Right ventricle myocardium superior (tissue), 1 donor: ENCODE measurements around the gene APOBEC3G. TPM values are rescaled to one million over a fixed set of nuclear protein-coding genes. Genes with fewer than 3 reads are reported as not detected.

Experiments
- ATAC-seq: fragments of 200-7000 bp; cut with Tn5 transposase; one replicate; pipeline ENCODE4 v1.9.1; 2020; ENCODE audit warnings: mild to moderate bottlenecking; ENCODE audit not compliant: poor library complexity
- DNase-seq: peaks from one replicate; pipeline ENCODE4 v3.0.0-alpha.2; 2020
- intact Hi-C: fragments of 100-400 bp; cut with DNase I; formaldehyde crosslinking; loops from one replicate; pipeline ENCODE4 v1.11.2; 2022
- total RNA-seq: library from RNA; stranded (reverse); fragmentation: NEBNext Ultra II Directional; extraction: Animal tissue kit (Norgen Biotek cat#: 25700); gene quantifications from one replicate; pipeline ENCODE4 v1.2.1, GENCODE V29; 2021
- donor health status: DM: no; HTN: yes; CAD: no; lungs with severe emphysema.

The APOBEC3G gene
- total RNA-seq, 1 donor from 2014 or later: 2.7 TPM

DNA sequence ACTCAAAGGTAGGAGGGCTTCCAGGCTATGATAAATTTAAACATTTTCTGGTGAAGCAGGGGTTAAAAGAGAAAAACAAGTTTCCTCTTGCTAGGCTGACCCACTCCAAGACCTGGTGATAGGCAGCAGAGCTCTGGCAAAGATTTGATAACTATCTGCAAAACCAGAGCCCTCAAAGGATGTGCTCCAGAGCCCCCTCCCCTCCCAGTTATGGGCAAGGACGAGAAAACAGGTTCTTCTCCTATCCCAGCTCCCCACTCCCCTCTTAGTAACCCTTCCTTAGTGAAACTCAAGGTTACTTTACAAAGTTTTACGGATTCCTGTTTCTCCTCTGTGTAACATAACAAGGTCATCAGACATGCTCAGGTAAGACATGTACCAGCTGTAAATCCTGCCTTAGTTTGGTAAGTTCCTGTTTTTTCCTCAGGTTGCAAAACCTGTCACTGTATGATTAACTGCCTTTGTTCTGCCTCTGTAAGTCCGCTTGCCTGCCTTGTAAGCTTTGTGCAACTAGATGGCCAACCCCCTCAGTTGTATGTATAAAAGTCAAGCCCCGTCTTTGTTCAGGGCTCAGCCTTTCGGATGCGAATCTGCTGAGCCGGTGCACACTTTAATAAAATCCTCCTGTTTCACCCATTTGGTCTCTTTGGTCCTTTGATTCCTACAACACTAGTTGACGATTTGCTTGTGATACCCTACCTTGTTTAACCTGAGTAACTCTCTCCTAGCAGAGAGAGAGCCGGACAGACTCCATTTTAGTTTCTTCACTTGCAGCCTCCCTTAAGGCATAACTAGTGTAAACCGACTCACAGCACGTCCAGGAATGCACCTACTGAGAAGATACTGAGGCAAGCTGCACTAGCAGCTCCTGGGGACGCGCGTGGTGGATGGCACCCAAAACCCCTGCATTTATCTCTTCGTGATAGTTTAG is 33.8 kb downstream of the APOBEC3G start:
- no peak for DNase-seq
- ATAC-seq: no peak
- intact Hi-C loops: no loop called here

DNA sequence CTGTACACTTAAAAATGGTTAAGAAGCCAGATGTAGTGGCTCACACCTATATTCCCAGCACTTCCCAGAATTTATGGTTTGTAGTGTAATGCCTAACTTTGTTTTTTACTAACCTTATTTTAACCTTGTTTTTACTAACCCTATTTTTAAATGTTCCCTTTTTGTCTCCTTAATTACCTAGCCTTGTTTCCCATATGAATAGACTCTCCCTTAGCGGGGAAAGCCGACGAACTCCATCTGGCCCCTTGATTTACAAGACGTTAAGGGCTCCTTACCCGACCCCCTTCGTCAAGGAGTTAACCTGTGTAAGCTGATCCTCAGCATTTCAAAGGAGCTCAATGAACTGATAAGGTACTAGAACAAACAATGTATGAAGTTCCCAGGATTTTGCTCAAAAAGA is 37.0 kb downstream of the APOBEC3G start:
- DNase-seq: no peak
- intact Hi-C loops: no loop called here
- ATAC-seq: no peak

DNA sequence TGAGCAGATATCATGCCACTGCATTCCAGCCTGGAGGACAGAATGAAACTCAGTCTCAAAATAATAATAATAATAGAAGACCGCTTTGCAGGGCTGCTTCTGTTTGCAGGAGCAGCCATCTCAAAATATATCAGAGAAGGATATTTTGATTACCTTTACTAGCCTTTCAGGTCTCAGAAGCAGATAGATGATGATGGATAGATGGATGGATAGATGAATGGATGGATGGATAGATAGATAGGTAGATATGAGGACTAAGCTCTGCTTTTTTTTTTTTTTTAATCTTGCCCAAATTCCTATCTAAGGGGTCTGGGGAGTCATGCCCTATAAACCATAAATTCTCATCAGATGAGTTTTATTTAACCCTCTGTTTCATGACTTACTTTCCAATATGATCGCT is 38.5 kb downstream of the APOBEC3G start:
- intact Hi-C loops: no loop called here
- ATAC-seq: no peak
- no peak for DNase-seq

DNA sequence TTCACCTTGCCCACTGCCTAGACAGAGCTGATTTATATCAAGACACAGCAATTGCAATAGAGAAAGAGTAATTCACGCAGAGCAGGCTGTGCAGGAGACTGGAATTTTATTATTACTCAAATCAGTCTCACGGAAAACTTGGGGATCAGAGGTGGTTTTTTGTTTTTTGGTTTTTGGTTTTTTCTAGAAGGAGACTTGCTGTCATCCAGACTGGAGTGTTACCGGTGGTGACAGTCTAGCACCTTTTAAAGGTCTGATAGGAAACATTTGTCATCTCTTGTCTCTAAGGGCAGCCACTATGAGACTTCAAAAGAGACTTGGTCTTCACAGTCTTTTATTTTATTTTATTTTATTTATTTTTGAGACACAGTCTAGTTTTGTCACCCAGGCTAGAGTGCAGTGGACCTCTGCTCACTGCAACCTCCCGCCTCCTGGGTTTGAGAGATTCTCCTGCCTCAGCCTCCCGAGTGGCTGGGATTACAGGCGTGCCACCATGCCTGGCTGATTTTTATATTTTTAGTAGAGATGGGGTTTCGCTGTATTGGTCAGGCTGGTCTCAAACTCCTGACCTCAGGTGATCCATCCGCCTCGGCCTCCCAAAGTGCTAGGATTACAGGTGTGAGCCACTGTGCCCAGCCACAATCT is 39.0 kb downstream of the APOBEC3G start:
- intact Hi-C loops: no loop called here
- ATAC-seq (no peak), DNase-seq (no peak)

DNA sequence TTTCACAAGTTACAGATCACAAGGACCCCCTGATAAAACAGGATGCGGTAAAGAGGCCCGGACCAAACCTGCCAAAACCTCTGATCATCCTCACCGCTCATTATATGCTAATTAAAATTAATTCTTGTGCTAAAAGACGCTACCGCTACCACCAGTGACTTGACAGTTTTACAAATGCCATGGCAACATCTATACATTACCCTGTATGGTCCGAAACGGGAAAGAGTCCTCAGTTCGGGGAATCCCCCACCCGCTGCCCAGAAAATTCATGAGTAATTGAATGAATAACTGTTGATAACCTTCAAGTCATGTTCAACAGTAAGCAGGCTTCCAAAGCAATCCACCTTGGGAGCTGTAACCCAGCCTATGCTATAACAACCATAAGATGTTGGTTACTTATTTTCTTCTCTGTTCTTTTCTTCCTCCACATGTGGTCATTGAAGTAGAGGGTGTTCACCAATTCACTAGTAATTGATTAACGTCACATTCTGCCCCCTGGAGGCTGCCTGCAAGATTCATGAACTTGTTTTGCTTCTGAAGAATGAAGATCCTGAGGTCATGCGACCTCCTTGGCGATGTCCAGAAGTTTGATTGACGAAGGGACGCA is 40.6 kb downstream of the APOBEC3G start:
- intact Hi-C loops: no loop called here
- ATAC-seq (no peak), DNase-seq (no peak)

DNA sequence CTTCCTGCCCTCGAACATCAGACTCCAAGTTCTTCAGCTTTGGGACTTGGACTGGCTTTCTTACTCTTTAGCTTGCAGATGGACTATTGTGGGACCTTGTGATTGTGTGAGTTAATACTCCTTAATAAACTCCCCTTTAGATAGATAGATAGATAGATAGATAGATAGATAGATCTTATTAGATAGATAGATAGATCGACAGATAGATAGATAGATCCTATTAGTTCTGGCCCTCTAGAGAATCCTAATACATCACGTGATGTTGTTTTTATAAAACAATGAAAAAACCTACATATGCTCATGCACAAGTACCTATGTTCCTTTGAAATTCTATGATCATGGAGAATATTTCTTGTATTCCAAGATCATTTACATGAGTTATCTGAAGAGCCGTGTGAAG is 43.9 kb downstream of the APOBEC3G start:
- intact Hi-C loops: loop anchor here (5.0 to 10.0 kb wide), 4 partner anchors 114 to 356 kb away; no protein-coding TSS in a partner anchor
- DNase-seq (no peak), ATAC-seq (no peak)

DNA sequence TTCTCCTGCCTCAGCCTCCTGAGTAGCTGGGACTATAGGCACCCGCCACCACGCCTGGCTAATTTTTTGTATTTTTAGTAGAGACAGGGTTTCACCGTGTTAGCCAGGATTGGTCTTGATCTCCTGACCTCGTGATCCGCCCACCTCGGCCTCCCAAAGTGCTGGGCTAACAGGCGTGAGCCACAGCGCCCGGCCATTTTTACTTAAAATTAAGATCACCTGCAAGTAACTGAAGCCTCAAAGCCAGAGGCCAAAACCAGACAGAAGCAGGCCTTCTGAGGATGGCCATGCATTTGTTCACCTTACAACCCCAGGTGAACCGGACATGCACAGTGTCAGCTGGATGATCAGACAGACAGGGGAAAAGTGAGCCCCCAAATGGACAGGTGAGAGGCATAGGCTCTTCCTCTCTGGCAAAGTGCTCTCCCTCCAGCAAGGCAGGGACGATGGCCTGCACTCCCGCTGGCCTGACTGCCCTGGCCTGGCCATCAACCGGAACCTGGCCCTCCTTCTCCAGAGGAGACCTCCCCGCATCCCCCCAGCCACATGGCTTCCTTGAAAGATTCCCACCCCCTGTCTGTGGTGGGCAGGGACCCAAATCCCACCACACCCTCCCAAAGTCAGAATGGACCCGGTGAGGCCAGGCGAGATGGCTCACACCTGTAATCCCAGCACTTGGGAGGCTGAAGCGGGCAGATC is 45.8 kb downstream of the APOBEC3G start:
- intact Hi-C loops: loop anchor here (5.0 to 10.0 kb wide), 4 partner anchors 116 to 358 kb away; no protein-coding TSS in a partner anchor
- ATAC-seq (no peak), DNase-seq (no peak)

DNA sequence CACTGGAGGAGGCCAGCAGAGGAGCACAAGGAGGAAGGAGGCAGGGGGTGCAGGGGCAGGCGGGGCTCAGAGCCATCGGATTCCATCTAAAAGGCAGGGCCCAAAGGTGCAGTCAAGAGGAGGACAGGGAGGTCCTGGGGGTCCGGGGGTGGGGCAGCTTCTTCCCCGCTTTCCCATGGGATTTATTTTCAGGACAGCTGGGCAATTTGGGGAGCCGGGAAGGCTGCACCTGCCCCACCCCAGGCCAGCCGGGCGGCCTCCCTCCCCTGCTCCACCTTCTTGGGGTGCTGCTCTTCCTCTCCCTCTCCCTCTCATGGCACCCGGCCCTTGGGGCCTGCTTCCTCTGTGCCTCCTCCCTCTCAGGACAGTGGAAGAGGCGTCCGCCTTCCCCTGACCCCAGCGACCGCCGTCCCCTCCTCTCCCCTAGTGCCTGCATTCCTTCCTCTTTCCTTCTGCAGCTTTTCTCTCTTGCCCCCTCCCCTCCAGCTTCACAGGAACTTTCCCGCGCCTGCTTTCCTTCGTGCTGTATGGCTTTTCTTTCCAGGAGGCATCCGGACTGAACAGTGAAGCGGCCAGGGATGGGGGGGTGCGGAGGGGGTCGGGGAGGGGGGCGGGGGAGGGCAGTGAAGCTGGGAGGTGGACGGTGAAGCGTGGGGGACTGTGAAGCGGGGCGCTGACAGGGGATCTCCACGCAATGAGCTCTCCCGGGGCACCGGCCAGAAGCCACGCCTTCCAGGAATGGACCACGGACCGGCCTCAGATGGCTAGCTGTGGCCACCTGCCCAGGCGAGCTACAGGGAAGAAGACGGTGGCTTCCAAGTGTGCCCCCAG is 46.9 kb downstream of the APOBEC3G start:
- intact Hi-C loops: loop anchor here (5.0 to 10.0 kb wide), 4 partner anchors 117 to 359 kb away; no protein-coding TSS in a partner anchor
- DNase-seq (no peak), ATAC-seq (no peak)

DNA sequence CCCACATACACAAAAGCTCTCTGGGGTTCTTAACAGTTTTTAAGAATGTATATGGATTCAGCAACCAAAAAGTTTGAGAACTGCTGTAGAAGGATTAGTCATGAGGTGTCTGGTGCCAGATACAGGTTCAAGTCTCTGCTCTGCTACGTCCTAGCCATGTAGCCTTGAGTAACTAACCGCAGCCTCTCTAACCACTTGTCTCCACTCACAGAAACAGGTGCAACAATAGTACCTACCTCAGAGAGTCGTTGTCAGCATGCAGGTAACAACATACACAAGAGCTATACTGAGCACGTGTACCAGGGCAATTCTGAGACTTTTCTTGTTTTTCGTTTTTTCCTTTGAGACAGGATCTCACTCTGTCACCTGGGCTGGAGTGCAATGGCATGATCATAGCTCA is 48.5 kb downstream of the APOBEC3G start:
- DNase-seq (no peak), ATAC-seq (no peak)
- intact Hi-C loops: loop anchor here (10.0 kb wide), 1 partner anchor 361 kb away; no protein-coding TSS in a partner anchor

DNA sequence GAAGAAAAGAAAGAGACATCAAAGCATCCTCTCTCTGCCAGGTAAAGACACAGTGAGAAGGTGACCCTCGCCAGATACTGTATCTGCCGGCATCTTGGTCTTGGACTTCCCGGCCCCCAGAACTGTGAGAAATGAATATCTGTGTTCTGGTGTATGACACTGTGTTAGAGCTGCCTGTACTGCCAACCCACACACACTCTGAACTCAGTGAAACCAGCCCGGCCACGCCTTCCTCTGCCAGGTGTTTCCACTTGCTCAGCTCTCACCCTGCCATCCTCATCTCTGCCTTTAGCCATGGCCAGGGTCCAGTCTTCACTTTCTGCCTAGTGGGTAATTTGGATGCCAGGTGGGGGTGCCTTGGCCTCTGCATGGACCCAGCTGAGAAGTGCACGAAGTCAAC is 51.4 kb downstream of the APOBEC3G start:
- DNase-seq: no peak
- ATAC-seq: no peak
- intact Hi-C loops: loop anchor here (10.0 kb wide), 1 partner anchor 364 kb away; no protein-coding TSS in a partner anchor

DNA sequence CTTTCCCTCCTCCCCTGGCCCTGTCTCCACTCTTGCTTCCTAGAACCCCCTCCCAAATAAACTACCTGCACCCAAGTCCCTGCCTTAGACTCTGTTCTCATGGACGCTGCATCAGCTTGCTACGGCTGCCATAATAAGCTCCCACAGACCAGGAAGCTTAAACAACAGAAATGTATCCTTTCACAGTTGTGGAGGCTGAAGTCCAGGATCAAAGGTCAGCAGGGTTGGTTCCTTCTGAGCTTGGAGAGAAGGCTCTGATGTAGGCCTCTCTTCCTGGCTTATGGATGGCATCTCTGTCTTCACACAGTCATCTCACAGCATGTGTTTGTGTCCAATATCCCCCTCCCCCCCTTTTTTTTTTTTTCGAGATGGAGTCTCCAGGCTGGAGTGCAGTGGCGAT is 52.0 kb downstream of the APOBEC3G start:
- DNase-seq (no peak), ATAC-seq (no peak)
- intact Hi-C loops: loop anchor here (10.0 kb wide), 1 partner anchor 364 kb away; no protein-coding TSS in a partner anchor

DNA sequence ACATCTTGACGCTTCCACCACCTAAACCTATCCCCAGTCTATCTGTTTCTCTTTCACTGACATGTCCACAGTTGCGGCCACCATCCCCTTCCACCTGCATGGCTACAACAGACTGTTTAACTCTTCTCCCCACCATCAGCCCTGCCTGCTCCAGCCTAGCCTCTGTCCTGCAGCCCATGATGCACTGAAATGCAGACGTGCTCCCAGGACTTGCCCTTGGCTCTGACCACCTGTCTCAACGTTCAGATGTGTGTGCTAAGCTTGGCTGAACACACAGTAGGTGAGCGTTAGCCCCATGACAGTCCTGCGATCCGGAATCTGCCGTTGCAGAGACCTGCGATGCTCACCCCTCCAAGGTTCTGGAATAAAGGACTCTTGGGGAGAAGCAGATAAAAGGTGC is 52.7 kb downstream of the APOBEC3G start:
- no peak for ATAC-seq
- DNase-seq: peak; percentile 23
- intact Hi-C loops: loop anchor here (10.0 kb wide), 1 partner anchor 365 kb away; no protein-coding TSS in a partner anchor

DNA sequence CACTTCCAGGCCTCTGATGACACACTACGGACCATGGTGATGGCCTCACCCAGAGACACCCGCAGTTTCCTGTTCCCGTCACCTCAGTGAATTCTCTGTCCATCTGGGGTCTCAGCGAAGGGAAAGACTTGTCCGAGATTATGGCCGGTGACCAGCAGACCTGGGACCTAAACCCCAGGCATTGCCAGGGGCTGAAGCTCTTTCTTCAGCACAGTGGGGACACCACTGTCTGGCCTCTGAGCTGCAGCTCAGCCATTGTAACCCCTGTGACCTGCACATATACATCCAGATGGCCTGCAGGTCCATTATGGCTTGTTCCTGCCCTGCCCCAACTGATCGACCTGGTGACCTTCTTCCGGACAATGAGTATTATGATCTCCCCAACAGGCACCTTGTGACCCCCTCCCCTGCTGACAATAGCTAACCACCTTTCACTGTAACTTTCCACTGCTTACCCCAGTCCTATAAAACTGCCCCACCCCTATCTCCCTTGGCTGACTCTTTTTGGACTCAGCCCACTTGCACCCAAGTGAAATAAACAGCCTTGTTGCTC is 53.2 kb downstream of the APOBEC3G start:
- DNase-seq: no peak
- ATAC-seq: no peak
- intact Hi-C loops: no loop called here

DNA sequence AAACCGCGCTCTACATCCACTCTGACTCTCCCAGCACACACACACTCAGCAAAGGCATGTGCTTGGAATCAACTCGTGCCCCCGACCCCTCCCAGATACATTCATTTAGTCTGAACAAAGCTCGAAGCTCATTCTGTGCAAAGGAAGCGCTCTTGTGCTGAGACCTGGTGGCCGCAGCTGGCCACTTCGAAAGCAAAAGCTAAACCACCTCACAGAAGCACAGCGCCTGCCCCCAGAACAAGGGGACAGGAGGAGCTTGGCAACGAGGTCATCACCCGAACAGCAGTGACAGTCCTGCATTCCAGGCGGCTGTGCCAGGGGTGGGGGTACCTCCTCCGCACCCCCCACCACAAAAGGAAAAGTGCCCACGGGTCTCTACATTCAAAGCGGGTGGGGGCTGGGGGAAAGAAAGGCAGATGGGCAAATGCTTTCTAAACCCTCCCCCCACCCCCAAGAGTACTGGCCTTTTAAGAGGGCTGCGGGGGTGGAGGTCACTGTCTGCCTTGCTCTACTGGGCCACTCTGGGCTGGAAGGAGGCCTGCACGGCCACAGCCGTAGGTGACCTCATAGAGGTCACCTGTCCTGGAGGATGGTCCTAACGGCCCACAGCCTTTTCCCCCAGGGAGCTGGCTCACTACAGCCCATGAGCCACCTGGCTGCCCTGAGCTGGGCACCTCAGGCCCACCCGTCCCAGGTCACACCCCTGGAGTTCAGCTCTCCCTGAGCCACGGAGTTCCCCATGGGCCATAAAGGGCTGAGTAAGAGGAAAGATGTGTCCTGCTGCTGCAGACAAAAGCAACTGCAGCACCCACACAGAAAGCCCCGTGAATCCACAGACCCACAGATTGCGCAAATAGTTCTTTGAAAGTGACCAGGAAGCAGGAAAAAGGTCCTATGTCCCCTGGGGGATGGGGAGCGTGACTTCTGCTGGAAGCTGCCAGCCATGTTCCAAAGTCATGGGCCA is 54.1 kb downstream of the APOBEC3G start:
- DNase-seq (peak; percentile 38), ATAC-seq (peak; percentile 16)
- intact Hi-C loops: no loop called here

DNA sequence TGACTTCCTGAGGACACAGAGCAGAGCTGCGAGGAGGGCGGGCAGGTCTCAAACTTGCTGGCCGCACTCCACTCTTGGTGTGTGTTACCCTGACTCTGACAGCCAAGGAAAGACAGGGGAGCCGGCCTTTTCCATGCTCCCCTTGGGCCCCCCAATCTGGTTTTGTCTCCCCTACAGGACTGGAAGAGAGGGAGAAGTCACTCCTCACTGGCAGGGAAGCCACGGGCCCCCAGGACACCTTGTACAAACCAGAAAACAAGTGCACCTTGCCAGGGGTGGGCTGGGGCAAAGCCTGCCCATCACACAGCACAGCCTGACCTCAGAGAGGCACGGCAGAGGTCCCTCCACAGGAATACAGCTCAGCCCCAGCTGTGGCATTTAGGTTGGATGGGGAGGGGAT is 55.2 kb downstream of the APOBEC3G start:
- intact Hi-C loops: no loop called here
- DNase-seq: no peak
- no peak for ATAC-seq

DNA sequence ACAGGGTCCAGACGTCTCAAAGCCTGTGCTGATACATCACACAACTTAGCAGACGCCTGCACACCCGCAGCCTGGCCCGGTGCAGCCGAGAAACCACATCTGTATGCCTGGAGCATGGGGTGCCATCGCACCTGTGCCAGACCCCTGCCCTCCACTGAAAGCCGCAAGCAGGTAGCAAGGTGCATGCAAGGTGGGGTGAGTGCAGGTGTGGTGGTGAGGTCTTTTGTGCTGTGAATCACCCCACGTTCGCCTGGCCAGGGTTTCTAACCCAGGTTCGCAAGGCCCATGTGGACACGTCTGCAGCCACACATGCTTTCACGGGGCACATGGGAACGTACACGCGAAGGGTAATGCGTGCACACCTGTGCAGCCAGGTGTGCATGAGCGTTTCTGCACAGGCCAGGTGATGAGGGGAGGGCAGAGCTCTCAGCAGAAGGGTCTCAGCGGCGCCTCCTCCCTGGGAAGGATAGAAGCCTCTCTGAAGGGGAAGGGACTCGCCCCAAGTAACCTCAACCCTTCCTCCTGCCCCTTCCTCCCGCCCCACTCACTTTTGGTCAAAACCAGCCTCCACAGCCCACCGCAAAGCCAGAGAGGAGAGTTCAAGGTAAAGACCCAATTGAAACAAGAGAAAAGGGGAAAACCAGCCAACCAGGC is 55.9 kb downstream of the APOBEC3G start:
- no peak for DNase-seq
- intact Hi-C loops: no loop called here
- ATAC-seq: no peak
